Activated T-cell treated with anti-CD3 and anti-CD28 coated beads for 48 hours (primary cell): ENCODE data around the gene RPTOR.

ENCODE experiments used
- DNase-seq: peaks from one replicate; pipeline ENCODE4 v3.0.0-alpha.2; 2020; ENCODE audit warnings: low read depth

Gene RPTOR

GRCh38 chr17:80766290-80766855, 221.7 kb downstream of the RPTOR start:
- no peak for DNase-seq

DNA sequence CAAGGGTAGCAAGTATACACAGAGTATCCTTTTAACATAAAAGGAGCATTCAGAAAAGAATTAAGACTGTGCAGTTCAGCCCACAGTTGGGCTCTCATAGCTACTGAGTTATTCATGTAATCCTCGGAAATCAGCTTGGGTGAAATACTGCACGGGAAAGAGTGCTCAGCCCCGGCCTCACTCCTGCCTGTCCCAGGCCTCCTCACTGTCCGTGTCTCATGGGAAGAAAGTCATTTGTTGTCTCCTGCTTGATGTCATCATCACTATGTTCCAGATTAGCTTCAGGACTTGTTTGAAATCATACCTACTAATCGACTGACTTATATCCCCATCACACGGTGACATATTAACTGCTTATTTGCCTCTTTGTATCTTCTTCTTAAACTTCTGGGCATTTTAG, 223.8 kb downstream of the RPTOR start:
- DNase-seq = no peak

GRCh38 chr17:80768936-80769335, 224.3 kb downstream of the RPTOR start:
- DNase-seq = no peak

DNA sequence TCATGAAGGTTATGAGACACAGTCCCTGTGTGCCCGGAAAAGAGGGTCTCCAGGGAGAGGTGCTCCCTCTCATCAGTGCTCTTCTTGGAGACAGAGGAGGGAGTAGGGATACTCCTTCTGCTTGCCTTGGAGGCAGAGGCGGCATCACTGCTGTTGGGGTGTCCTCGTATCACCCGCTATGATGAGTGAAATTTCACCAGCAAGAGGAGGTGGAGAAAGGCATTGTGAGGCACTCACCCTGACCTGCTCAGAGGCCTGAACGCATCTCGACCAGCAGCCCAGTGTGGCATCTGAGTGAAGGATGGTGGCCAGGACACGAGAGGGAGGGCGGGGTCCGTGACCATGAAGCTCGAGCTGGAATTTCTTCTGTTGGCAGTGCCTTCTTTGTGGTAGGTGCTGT, 224.9 kb downstream of the RPTOR start:
- DNase-seq = no peak

DNA sequence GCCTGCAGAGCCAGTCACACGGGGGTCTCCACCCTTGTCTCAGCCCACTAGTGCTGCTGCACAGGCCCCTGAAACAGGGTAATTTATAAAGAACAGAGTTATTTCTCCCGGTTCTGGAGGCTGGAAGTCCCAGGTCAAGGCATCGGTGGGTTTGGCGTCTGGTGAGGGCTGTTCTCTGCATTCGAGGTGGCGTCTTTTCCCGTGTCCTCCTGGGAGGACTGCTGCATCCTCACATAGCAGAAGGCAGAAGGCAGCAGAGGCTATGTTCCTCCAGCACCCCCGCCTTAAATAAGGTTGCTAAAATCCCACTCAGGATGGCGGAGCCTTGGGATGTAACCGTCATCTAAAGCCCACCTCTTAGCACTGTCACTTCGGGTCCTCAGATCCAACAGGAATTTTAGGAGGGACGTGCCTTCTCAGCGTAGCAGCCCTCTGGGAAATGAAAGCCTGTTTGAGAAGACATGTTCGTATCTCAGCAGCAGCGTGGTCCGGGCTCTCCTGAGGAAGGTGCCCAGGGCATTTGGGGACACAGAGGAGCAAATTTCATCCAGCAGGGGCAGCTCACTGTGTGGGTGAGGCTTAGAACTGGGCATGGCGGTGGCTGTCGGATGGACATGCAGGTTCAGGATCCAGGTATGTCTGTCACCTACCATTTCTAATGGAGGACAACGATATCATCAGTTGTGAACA, 225.4 kb downstream of the RPTOR start:
- DNase-seq = no peak

DNA sequence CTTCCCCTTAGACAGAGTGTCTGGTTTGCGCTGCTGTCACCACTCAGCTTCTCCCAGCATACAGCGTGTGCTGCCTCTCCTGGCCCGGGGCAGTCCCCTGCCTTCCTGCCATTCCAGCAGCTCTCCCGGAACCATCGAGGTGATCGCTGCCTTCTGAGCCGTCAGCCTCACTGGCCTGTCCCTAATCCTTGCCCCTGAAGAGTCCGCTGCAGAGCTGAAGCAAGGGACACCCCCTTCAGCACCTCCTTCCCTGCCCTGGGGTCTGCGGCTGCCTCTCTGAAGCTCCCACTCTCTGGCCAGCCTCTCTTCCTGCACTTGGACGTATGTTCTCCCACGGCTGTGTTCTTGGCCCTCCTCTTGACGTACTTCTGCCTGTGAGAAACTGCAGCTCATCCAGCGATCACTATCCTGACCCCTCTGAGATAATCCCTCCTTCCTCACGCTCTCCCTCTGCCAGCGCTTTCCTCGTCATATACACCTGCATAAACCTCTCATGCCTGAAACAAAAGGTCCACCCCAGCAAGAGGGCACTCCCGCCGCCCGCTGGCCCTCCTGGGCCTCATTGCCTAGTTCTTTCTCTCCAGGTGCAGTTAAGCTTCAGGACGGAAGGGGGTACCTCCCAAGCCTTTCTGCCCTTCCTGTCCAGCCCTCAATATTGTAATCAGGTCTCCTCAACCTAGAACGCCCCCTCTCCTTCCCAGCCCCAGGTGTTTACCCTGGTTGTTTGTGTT, 226.4 kb downstream of the RPTOR start:
- DNase-seq = no peak

DNA sequence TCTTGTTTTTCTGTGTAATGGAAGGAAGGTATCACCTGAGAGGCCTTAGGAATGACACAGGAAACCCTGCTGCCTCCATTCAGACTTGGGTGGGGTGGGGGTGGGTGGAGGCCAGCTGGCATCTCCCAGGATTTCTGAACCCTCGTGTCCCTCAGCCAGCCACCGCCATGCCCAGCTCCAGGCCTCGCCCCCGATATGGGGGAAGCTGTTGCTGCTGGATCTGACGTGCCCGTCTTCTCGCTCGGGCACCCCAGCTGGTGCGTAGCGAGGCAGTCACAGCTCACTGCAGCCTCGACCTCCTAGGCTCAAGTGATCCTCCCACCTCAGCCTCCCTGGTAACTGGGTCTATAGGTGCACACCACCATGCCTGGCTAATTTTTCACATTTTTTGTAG, 227.0 kb downstream of the RPTOR start:
- no peak for DNase-seq

DNA sequence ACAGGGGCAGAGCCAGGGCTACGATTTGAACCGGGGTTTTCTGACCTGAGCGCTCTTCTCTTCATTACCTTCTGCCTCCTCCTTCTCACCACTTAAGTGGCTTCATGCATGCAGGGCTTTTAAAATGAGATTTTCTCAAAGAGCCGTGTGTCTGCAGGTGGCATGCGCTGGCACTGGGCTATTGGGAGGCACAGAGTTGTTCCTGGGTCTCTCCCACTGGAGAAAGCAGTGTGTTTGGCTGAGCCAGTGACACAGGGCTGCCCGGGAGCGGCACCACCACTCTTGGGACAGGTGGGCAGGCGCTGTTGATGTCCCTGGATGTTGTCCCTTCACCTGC, 228.2 kb downstream of the RPTOR start:
- DNase-seq = no peak

GRCh38 chr17:80773243-80773991, 228.8 kb downstream of the RPTOR start:
- no peak for DNase-seq

DNA sequence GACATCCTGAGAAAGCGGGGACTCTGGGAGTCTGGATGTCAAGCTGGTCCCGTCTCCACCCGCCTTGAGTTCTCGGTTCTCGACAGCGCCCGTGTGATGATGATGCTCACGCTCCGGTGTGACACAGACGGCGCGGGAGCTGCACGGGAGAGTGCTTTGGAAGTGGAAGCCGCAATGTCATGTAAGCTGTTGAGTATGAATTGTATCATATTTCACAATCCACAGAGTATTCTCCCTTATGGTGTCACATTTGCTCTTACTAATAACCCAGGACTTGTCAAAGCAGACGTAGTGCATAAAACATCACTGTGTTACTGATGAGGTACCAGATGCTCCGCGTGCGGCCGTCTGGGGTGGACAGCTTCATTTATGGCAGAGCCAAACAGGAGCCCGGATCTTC, 229.5 kb downstream of the RPTOR start:
- DNase-seq = no peak

DNA sequence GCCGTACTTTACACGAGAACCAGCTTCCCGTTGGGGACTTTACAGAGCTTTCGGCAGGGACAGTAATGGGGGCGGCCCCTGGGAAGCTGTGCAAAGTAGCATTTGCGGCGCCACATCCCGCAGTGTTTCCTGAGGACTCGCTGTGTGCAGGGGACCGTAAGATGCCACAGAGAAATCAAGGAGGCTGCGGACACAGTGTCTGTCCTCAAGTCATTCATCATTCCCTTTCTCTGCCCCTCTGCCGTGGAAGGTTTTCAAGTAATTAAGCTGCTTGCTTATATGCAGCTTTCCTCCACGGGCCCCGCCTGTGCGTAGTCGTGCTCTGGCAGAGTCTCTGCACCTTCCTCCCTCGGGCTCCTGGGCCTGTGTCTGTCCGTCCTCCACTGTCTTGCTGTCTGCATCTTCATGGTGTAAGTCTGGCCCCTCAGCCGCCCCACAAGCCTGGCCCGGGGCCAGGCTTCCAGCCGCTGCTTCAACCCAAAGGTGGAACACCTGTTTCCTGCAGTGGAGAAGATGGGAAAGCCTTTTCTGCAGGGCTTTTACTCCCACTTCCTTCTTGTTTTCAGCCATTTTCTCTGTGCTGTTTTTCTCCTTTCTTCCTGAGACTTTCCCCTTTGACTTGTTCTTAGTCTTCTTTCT, 230.1 kb downstream of the RPTOR start:
- DNase-seq = no peak

GRCh38 chr17:80775863-80776262, 231.2 kb downstream of the RPTOR start:
- DNase-seq = no peak

- no peak for DNase-seq
These were observed 232.6 kb downstream of the RPTOR start for GRCh38 chr17:80777274-80777673.

DNA sequence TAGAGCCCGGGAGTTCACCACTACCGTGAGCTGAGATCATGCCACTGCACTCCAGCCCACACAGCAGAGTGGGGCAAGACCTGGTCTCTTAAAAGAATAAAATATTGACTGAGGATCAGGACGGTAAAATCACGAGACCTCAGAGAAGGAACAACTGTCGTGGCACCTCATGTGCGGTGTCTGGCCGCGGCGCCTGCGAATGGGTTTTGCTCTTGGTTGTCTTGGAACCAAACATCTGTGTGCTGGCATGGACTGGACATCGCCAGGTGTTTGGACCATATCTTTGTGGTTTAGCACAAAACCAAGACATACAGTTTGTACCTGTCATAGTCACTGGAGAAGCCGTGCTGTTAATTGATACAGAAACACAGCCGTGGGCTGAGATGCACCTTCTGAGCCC, 234.1 kb downstream of the RPTOR start:
- DNase-seq = no peak

DNA sequence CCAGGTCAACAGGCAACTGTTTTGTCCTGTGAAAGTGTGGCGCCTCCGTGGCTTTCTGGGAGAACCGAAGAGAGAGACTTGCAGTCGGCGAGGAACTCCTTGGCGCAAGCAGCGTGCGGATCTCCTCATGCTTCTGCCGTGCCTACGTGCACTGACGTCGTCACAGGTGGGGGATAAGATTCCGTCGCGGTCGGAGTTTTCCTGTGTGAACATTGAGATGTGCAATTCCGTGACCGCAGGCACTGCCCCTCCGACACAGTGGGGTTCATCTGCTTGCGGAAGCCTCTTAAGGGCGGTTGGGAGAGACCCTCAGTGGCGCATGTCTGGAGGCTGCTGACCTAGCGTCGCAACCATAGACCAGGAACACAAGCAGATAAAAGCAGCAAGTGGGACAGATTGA, 234.7 kb downstream of the RPTOR start:
- no peak for DNase-seq

GRCh38 chr17:80779961-80780380, 235.3 kb downstream of the RPTOR start:
- no peak for DNase-seq

GRCh38 chr17:80780381-80781198, 236.0 kb downstream of the RPTOR start:
- no peak for DNase-seq

DNA sequence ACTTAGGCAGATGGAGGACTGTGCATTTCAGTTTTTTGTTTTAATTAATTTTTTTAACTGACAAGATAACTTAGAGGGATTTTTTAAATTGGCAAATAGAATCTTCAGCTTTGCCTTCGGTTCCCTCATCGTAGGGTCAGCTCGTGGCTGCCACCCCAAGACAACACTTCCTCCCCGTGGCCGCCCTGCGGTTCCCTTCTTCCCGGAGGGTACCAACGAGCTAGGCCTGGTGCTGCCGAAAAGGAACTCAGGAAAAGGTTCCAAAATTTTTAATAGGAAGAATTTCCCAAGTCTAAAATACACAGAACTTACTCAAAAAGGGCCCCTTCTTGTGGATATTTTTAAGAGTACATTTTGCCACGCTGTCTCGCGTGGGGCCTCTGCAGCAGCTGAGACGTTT, 236.6 kb downstream of the RPTOR start:
- no peak for DNase-seq

DNA sequence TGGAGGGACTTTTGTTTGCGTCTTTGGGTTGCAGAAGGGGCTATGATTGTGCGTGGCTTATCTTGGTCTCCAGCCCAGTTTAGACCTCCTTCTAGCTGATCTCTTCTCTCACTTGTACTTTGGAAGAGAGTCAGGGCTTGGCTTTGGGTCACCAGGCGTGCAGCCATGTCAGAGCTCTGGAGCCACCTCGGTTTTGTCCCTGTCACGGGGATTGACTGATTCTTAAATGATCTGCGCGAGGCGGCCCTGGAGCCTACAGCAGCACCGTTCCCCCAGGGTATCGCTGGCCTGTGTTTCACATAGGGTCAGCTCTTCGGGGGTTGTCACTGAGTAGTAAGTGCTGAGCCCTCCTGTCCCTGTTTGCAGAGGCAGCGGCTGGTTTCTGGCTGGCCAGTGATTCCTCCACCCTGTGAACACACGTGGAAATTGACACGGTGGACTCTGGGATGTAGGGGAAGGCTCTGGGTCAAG, 237.2 kb downstream of the RPTOR start:
- DNase-seq = no peak

DNA sequence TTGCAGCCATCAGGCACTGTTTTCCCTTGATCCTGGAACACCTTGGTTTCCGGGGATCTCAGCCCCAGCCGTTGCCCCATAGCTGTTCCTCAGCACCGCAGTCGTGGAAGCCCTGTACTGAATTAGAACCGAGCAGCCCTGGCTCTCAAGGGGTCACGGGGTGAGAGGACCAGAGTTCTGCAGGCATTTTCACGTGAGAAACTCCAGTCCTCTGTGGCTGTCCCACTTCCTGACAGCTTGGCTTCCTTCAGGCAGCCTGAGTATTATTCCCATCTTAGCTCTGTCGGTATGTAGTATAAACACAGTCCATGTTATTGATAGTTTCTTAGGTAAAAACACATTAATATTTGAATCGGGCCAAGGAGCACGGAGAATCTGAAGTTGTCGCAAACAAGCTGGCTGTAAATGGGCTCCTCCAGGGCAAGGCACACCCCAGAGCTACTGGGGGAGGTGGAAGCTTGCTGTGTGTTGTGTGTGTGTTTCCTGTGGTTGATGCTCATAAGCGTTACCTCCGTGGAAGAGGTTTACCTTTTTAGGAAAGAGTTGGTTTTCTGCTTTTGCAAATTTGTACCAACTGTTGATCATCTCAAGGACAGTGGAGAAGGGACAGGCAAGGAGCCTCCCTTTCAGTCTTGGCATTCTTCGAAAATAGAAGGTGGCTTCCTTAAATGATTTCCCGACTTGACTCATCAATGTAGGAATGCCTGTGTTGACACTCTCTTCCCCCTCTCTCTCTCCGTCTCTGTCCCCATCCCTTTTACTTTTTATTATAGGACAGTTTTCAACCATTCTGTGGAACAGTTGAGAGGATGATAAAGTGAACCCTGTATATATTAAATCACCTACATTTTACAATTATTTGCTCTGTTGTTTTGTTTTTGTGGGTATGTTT, 238.1 kb downstream of the RPTOR start:
- DNase-seq = no peak
